ENCODE results near the gene DPP9. TPM values are rescaled to one million over a fixed set of nuclear protein-coding genes. Genes with fewer than 3 reads are reported as not detected.

The DPP9 gene
- total and polyA plus RNA-seq, 2 of the 13 experiments (the other 11 are each of a cell fraction or from before 2014, with no cell fraction given) = 8.4 to 25.8 TPM

GRCh38 chr19:4760285-4760650, 36.6 kb upstream of the DPP9 start (continued):
- TF ChIP-seq GMEB2 (CRISPR knock-in tag; IDR thresholded peaks at IDR 0.05; ENCODE audit: low read depth) (no peak), ZNF770 (CRISPR knock-in tag; IDR thresholded peaks at IDR 0.05) (peak; percentile 11), IRF2 (CRISPR knock-in tag; IDR thresholded peaks at IDR 0.05) (no peak)

- Histone ChIP-seq H3K9ac (ENCODE audit: insufficient read depth, low read depth, low read length) (peak overlapping the region; percentile 51), H3K4me1 (ENCODE audit: insufficient read depth, low read length) (peaks cover 36% of the 10 kb centered on the region), H3K4me3 (replicated peaks in 1 of 3; ENCODE audit: insufficient read depth in 1 of 3, low read depth in 2 of 3, low read length in 3 of 3) (peak overlapping the region; percentile 48 to 74 (median 53)), H4K20me1 (ENCODE audit: insufficient read depth, low read length) (no peaks in the 10 kb centered on the region), H3K79me2 (ENCODE audit: insufficient read depth, low read length) (no peaks in the 10 kb centered on the region), H3K9me3 (ENCODE audit: low read length) (no peaks in the 10 kb centered on the region), H2AFZ (ENCODE audit: low read length) (no peak overlapping the region), H3K27me3 (ENCODE audit: control insufficient read depth in 1 of 2, insufficient read depth in 2 of 2, low read length in 2 of 2) (0 out of 5 replicates have a peak, but pooled peaks cover 0 to 3% of the 10 kb centered on the region in 2 experiments), H3K27ac (ENCODE audit: extremely low read length, insufficient read depth, low read length) (no peak overlapping the region), H3K36me3 (replicated peaks in 1 of 2; ENCODE audit: control insufficient read depth in 1 of 2, insufficient read depth in 2 of 2, low read length in 2 of 2) (no peaks in the 10 kb centered on the region), H3K4me2 (ENCODE audit: low read depth, low read length) (peak overlapping the region; percentile 97)
- ChIA-PET POLR2A (no interaction called here), CTCF (ENCODE audit: low intra/inter-chr PET ratio, low total read pairs) (no interaction called here)
- DNase-seq (ENCODE audit: low spot score) = peak; percentile 89
- in situ Hi-C loops (cut with HindIII; ENCODE audit: extremely low pct_ligation_motif_present, low pct_unique_long_range_greater_than_20kb) = no loop called here
- peak; percentile 92 for FAIRE-seq
- intact Hi-C loops (cut with micrococcal nuclease; ENCODE audit: unreplicated experiment) = no loop called here
- ATAC-seq = peak; percentile 95
- no TSS peak for BruUV-seq (replicated peaks)
- 1% methylated on average over 15 of the region's 53 CpGs for WGBS (ENCODE audit: low lambda C conversion rate)
- TF ChIP-seq CBFB (CRISPR knock-in tag; IDR thresholded peaks at IDR 0.05) (peak; percentile 81; the same call in 1 of the 2 replicates), SMC3 (IDR thresholded peaks at IDR 0.05; ENCODE audit: low read length) (no peak), UBTF (CRISPR knock-in tag; IDR thresholded peaks at IDR 0.05) (peak; percentile 39; the same call in 1 of the 2 replicates), JUNB (CRISPR knock-in tag; IDR thresholded peaks at IDR 0.05; ENCODE audit: borderline replicate concordance) (no peak), ZBTB38 (CRISPR knock-in tag; IDR thresholded peaks at IDR 0.05) (0 out of 2 replicates have a peak, but pooled peaks have one; percentile 51), ZNF264 (CRISPR knock-in tag; IDR thresholded peaks at IDR 0.05) (peak; percentile 47; the same call in 1 of the 2 replicates), SRF (IDR thresholded peaks at IDR 0.05; ENCODE audit: low read depth, low read length) (peak; percentile 47; the same call in 1 of the 2 replicates), XRCC5 (optimal IDR thresholded peaks at IDR 0.05; ENCODE audit: low read length) (peak; percentile 55), PATZ1 (CRISPR knock-in tag; IDR thresholded peaks at IDR 0.05) (peak; percentile 95), KLF16 (CRISPR knock-in tag; IDR thresholded peaks at IDR 0.05) (peak in 1 of 2 experiments; percentile 45; a peak in 1 of 4 replicates), ZNF720 (CRISPR knock-in tag; IDR thresholded peaks at IDR 0.05) (no peak)
Measured at GRCh38 chr19:4759388-4760284, 36.0 kb upstream of the DPP9 start.
